NCI-H2081 treated with DMSO at 0.1 percent for 48 hours (cell line): Measurements from ENCODE around the gene GALNT18.

Experiments
- DNase-seq: peaks from one replicate; lab custom pipeline; 2025; lab: John Stamatoyannopoulos, UW

The GALNT18 gene

DNA sequence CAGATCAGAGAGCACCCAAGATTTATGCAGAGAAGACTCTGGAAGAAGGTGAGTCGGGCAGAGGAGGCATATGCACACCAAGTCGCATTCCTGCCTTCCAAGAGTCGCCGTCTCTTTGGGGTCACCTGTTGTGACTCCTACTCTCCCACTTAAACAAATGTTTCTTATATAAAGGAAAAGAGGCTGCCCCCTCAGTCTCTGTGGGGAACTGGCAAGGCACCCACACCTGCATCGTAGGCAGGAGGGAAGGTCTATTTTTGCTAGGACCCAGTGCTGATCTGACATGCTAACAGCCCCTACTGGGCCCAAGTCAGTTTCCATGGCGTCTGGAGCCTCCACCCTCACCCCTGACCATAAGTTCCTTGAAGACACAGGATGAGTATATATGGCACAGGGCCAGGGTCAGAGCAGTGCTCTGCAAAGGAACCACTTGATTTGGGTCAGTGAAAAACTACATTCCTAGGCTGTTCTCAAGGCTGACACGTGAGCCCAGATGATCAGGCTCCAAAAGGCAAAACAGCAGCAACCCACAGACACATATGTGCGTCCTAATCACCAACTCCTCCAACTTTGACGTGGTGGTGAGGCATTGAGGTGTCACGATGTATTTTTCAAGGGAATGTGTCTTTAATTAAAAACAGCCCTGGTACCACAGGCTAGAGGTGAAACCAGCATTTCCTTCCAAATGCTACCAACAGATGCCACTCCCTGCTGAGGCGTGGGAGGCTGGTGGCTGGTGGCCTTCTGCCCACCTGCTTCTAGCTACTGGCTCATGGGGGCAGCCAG lies 213.2 kb downstream of the GALNT18 start:
- DNase-seq: no peak

DNA sequence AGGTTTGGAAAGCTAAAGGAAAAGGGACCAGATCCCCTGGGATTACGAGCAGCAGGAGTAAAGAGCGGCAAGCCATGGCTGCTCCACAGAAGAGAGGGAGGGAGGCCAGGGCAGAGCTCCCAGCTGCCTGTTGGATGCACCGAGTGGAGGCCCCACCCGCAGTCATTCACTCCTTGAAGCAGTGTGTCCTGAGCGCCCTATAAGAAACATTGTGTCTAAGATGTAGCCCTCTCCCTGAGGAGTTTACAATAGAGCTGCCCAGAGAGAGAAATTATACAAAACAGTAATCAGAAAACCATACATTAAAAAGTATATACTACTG lies 214.1 kb downstream of the GALNT18 start:
- no peak for DNase-seq

DNA sequence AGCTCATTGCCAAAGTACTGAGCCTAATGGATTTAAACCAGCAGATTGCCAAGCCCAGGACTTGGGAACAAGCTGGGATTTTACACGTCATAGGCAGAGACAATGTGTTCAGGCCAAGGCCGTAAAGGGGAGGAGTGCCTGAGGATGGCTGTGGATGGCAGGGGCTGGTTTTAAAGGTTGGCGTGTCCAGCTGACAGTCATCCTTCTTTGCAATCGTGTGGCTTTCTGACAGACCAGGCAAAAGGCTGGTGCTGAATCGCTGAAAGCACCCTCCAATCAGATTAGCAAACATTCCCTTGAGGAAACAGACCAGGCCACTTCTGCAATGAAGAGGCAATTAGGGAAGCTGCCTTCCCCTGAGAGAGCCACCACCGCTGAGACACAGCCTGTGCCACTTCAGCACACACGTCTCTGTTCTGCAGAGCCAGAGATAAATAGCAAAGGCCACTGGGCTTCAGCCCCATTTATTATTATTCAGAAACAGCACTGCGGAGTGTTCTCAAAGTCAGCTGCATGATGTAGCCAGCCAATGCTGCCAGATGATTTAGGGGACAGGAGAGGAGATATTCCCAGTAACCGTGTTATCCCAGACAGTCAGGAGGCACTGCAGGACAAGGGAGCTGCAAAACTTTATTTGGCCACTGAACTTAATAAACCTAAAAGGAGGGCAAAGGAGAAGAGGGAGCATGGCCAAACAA lies 214.6 kb downstream of the GALNT18 start:
- DNase-seq: no peak

DNA sequence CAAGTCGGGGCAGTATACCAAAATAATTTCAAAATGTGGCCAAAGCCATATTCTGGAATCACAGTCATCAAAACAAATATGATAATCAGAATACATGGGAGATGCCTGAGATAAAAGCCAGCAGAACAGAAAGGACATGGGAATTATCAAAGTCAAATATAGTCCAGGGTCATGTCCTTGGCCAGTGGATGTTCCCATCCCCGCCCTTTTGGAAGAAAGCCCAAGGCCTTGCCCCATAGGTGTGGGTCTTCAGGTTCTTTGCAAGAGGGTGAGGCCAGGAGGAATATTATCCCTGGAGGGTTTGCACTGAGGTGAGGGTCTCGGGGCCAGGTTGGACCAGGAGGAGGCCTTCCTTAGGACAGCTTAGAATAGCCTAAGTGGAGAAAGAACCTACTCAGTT lies 215.2 kb downstream of the GALNT18 start:
- DNase-seq: no peak

GRCh38 chr11:11403763-11404725 lies 217.8 kb downstream of the GALNT18 start:
- DNase-seq: no peak

GRCh38 chr11:11401960-11402535 lies 219.8 kb downstream of the GALNT18 start:
- no peak for DNase-seq

DNA sequence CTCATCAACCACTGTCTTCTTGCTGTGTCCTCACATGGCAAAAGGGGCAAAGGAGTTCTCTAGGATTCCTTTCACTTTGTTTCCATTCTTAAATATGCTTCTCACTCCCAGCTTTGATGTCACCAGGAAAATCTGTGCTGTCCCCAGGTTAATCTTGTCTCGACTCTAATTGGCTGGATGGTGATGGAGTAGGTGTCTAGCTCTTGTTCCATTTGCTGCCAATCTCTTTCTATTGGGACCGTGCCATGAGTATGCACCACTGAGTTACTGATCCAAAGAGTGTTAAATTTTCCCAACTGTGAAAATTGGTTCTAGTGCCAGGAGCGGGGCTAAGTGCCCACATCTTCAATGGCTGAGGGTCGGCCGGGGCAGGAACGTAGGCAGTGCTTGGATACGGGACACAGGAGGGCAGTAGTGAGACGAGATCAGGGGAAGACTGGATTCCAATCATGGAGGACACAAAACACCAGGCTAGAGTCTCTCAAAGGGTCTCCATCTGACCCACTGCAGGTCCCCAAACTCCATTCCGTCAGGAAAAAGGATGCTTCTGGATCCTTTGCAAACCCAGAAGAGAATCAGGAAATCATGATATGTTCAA lies 221.1 kb downstream of the GALNT18 start:
- no peak for DNase-seq

DNA sequence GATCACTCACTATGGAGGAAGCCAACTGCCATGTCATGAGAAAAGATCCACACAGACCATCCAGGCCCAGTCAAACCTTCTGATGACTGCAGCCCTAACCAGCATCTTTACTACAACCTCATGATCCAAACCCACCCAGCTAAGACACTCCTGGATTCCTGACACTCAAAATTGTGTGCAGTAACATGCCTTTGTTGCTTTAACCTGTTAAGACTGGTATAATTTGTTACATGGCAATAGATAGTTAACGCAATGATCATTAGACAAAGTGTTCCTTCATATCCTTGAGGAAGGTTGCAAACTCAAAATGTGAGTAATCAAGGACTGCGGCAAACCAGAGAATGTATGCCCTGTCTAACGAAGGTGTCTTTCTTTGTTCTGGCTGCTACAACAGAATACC lies 221.7 kb downstream of the GALNT18 start:
- no peak for DNase-seq

DNA sequence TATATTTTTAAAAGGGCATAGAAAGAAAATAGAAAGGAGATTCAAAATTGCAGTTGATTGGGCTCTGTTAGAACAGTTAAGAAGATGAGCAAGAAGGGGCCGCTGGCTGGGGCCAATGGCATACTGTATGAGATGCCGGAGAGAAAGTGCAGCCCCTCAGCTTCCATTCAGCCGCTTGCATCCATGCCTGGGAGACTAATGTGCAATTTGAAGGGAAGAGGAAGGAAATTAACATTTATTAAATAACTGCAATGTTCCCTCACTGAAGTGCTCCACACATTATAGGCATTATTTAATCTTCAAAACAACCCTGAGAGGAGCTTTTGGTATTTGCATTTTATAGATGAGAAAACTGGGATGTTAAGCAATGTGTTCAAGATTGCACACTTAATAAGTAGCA lies 224.0 kb downstream of the GALNT18 start:
- DNase-seq: no peak

GRCh38 chr11:11397036-11397415 lies 224.8 kb downstream of the GALNT18 start:
- DNase-seq: no peak

GRCh38 chr11:11396301-11397035 lies 225.3 kb downstream of the GALNT18 start:
- DNase-seq: no peak

GRCh38 chr11:11395126-11395525 lies 226.7 kb downstream of the GALNT18 start:
- no peak for DNase-seq

DNA sequence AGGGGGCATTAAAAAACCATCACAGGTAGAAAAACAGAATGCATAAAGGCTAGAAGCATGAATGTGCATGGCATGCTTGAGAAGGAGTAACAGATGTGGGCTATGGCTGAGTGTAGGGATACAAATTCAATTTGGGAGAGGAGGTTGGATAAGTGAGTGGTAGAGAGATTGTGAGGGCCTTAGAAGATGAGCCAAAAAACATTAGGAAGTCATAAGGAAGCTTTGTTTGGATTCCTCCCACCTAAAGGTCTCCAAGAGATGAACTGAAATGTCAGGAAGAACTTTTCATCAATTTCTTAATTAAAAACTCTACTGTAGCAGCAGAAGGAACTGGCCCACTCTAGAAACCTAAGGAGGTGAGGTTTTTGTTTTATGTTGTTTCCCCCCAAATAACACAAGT lies 227.6 kb downstream of the GALNT18 start:
- no peak for DNase-seq

- DNase-seq: no peak
These were observed 229.9 kb downstream of the GALNT18 start for GRCh38 chr11:11391796-11392463.

- DNase-seq: no peak
These were observed 230.6 kb downstream of the GALNT18 start for GRCh38 chr11:11391169-11391568.

GRCh38 chr11:11390068-11390771 lies 231.6 kb downstream of the GALNT18 start:
- no peak for DNase-seq

- no peak for DNase-seq
These were observed 232.6 kb downstream of the GALNT18 start for GRCh38 chr11:11389238-11389637.

GRCh38 chr11:11387622-11388305 lies 234.0 kb downstream of the GALNT18 start:
- DNase-seq: no peak

DNA sequence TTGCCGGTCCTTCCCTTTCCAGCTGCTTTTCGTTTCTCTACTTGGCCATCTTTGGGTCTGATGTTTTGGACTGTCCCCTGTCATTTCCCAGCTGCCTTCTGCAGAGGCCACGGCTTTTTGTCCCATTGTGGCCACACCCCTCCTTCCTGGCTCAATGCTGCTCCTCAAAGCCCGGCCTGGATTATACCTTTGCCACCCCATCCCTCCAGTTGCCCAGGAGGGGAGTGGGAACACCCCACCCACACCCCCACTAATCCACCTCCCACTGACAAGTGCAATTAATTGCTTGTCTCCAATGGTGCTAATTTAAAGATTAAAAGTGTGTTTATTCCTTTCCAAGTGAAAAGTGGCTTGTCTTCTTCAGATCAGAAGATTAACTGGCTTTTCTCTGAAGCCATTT lies 234.6 kb downstream of the GALNT18 start:
- DNase-seq: no peak
